Gastroesophageal sphincter (tissue), 3 donors: ENCODE results near the gene PUM1.
A peak's percentile ranks its signal among the peaks of the same experiment; 100 is the strongest.

ENCODE experiments used
- CTCF ChIP-seq, 4 experiments: fragments of 200-600 bp in 2 of 4; fragments of 450-650 bp in 2 of 4; sonication (generic) in 1 of 4; IDR thresholded peaks; one replicate each; pipeline ENCODE4 v1.5.1; 2017 to 2019; ENCODE audit warnings: antibody characterized with exemption in 4 of 4, mild to moderate bottlenecking in 2 of 4, moderate library complexity in 2 of 4
- POLR2A ChIP-seq, 2 donors: fragments of 450-650 bp; IDR thresholded peaks; one replicate each; pipeline ENCODE4 v1.6.1; 2017; ENCODE audit warnings: antibody characterized with exemption in 2 of 2, mild to moderate bottlenecking in 2 of 2, moderate library complexity in 1 of 2

- TF ChIP-seq POLR2A (IDR thresholded peaks at IDR 0.05) (no peak), CTCF (IDR thresholded peaks at IDR 0.05) (peak in 1 of 4 experiments; percentile 13)
Observed at GRCh38 chr1:30907481-30908315, 157.8 kb downstream of the PUM1 start.
